Right atrium auricular region (tissue), 2 donors: ENCODE data around the gene LRP1B. TPM values are rescaled to one million over a fixed set of nuclear protein-coding genes. Genes with fewer than 3 reads are reported as not detected.
"Not testable (repeated sequence)": the region's sequence is repeated elsewhere in the genome, so short reads cannot be mapped to it uniquely, and the experiment has no call there.

Source experiments
- DNase-seq: peaks from one replicate; pipeline ENCODE4 v3.0.0-alpha.2; 2019; ENCODE audit warnings: low spot score
- H3K27ac ChIP-seq, 2 donors: fragments of 200-600 bp; sonication (generic); 1 replicate in 1 of 2; 2 replicates in 1 of 2; pipeline ENCODE4 v1.5.1; 2016 to 2019
- H3K27me3 ChIP-seq, 2 donors: fragments of 200-600 bp; sonication (generic); one replicate each; pipeline versions ENCODE4 v1.5.1 to v1.6.0; 2017 to 2019
- H3K36me3 ChIP-seq: fragments of 200-600 bp; sonication (generic); one replicate; pipeline ENCODE4 v1.5.1; 2016
- H3K4me1 ChIP-seq, 2 donors: fragments of 200-600 bp; sonication (generic); one replicate each; pipeline versions ENCODE4 v1.5.1 to v1.6.0; 2017 to 2019
- H3K4me3 ChIP-seq, 2 donors: fragments of 200-600 bp; sonication (generic); 1 replicate in 1 of 2; 2 replicates in 1 of 2; pipeline ENCODE4 v1.5.1; 2017 to 2019; ENCODE audit warnings: mild to moderate bottlenecking in 1 of 2, moderate library complexity in 1 of 2
- H3K9me3 ChIP-seq, 2 donors: fragments of 200-600 bp; sonication (generic); one replicate each; pipeline ENCODE4 v1.5.1; 2019
- total RNA-seq, 2 donors: library from RNA; depleted of rRNA; stranded (reverse); fragments of >200 nt; gene quantifications; one replicate each; pipeline ENCODE4 v1.1.0, GENCODE V29; 2016
- TF ChIP-seq, protein P1 (sequence below), 2 donors: fragments of 200-600 bp; sonication (generic); IDR thresholded peaks; one replicate each; pipeline ENCODE4 v1.5.1; 2019; ENCODE audit warnings: antibody characterized with exemption in 2 of 2

The LRP1B gene
- total RNA-seq, 2 donors from 2014 or later = 0.44 to 0.47 TPM

- no peak for DNase-seq
- Histone ChIP-seq H3K27me3 (no peaks in the 10 kb centered on the region), H3K9me3 (no peaks in the 10 kb centered on the region), H3K4me1 (no peaks in the 10 kb centered on the region), H3K36me3 (no peaks in the 10 kb centered on the region), H3K4me3 (no peak overlapping the region), H3K27ac (no peak overlapping the region)
- TF ChIP-seq, protein P1, sequence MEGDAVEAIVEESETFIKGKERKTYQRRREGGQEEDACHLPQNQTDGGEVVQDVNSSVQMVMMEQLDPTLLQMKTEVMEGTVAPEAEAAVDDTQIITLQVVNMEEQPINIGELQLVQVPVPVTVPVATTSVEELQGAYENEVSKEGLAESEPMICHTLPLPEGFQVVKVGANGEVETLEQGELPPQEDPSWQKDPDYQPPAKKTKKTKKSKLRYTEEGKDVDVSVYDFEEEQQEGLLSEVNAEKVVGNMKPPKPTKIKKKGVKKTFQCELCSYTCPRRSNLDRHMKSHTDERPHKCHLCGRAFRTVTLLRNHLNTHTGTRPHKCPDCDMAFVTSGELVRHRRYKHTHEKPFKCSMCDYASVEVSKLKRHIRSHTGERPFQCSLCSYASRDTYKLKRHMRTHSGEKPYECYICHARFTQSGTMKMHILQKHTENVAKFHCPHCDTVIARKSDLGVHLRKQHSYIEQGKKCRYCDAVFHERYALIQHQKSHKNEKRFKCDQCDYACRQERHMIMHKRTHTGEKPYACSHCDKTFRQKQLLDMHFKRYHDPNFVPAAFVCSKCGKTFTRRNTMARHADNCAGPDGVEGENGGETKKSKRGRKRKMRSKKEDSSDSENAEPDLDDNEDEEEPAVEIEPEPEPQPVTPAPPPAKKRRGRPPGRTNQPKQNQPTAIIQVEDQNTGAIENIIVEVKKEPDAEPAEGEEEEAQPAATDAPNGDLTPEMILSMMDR (IDR thresholded peaks at IDR 0.05) = no peak
These were observed 1579.5 kb downstream of the LRP1B start for GRCh38 chr2:140551287-140551686.

GRCh38 chr2:140550821-140551220 is 1580.0 kb downstream of the LRP1B start:
- H3K9me3 ChIP-seq = no peaks in the 10 kb centered on the region
- no peak overlapping the region for H3K27ac ChIP-seq
- no peak for DNase-seq
- H3K27me3 ChIP-seq = no peaks in the 10 kb centered on the region
- H3K4me3 ChIP-seq = no peak overlapping the region
- TF ChIP-seq, protein P1 (IDR thresholded peaks at IDR 0.05) = no peak
- H3K4me1 ChIP-seq = no peaks in the 10 kb centered on the region
- no peaks in the 10 kb centered on the region for H3K36me3 ChIP-seq

GRCh38 chr2:140544769-140545168 is 1586.0 kb downstream of the LRP1B start:
- H3K36me3 ChIP-seq, H3K9me3 ChIP-seq, DNase-seq, H3K27me3 ChIP-seq, H3K4me1 ChIP-seq, H3K4me3 ChIP-seq, H3K27ac ChIP-seq: not testable (repeated sequence)

GRCh38 chr2:140542627-140543026 is 1588.2 kb downstream of the LRP1B start:
- no peaks in the 10 kb centered on the region for H3K4me1 ChIP-seq
- DNase-seq = no peak
- TF ChIP-seq, protein P1 (IDR thresholded peaks at IDR 0.05) = no peak
- H3K9me3 ChIP-seq = no peaks in the 10 kb centered on the region
- H3K27ac ChIP-seq = no peak overlapping the region
- H3K27me3 ChIP-seq = no peaks in the 10 kb centered on the region
- H3K36me3 ChIP-seq = no peaks in the 10 kb centered on the region
- H3K4me3 ChIP-seq = no peak overlapping the region

- H3K4me1 ChIP-seq = no peaks in the 10 kb centered on the region
- no peak for DNase-seq
- TF ChIP-seq, protein P1 (IDR thresholded peaks at IDR 0.05) = no peak
- H3K9me3 ChIP-seq = no peaks in the 10 kb centered on the region
- H3K36me3 ChIP-seq = no peaks in the 10 kb centered on the region
- H3K27me3 ChIP-seq = no peaks in the 10 kb centered on the region
- no peak overlapping the region for H3K27ac ChIP-seq
- no peak overlapping the region for H3K4me3 ChIP-seq
These were observed 1591.5 kb downstream of the LRP1B start for GRCh38 chr2:140539242-140539875.

DNA sequence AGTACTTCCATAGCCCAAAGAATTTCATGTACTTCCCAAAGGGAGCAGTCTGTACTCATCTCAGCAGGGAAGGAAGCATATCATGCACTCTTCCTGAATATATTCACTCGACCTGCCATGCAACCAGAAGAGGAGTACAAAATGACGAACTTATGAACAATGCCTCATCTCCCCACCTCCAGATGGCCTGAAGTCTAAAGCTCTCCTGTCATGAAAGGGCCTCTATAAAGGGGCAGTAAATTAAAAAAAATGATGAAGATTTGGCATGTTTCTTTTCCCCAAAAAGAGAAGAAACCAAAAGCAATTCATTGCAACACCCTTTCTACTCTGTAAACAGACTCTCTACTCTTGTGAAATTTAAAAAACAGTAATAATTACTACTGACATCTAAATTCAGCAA is 1601.1 kb downstream of the LRP1B start:
- no peaks in the 10 kb centered on the region for H3K36me3 ChIP-seq
- no peak for DNase-seq
- H3K4me3 ChIP-seq = no peak overlapping the region
- H3K27ac ChIP-seq = no peak overlapping the region
- H3K27me3 ChIP-seq = no peaks in the 10 kb centered on the region
- H3K4me1 ChIP-seq = no peaks in the 10 kb centered on the region
- TF ChIP-seq, protein P1 (IDR thresholded peaks at IDR 0.05) = no peak
- no peaks in the 10 kb centered on the region for H3K9me3 ChIP-seq
